Retina (tissue), 1 donor: Measurements from ENCODE around the gene PPP2R5C.
A peak's percentile ranks its signal among the peaks of the same experiment; 100 is the strongest.
"Not testable (repeated sequence)": the region's sequence is repeated elsewhere in the genome, so short reads cannot be mapped to it uniquely, and the experiment has no call there.

Experiments used
- DNase-seq: peaks from one replicate; pipeline ENCODE4 v3.0.0-alpha.2; 2016

Gene PPP2R5C

DNA sequence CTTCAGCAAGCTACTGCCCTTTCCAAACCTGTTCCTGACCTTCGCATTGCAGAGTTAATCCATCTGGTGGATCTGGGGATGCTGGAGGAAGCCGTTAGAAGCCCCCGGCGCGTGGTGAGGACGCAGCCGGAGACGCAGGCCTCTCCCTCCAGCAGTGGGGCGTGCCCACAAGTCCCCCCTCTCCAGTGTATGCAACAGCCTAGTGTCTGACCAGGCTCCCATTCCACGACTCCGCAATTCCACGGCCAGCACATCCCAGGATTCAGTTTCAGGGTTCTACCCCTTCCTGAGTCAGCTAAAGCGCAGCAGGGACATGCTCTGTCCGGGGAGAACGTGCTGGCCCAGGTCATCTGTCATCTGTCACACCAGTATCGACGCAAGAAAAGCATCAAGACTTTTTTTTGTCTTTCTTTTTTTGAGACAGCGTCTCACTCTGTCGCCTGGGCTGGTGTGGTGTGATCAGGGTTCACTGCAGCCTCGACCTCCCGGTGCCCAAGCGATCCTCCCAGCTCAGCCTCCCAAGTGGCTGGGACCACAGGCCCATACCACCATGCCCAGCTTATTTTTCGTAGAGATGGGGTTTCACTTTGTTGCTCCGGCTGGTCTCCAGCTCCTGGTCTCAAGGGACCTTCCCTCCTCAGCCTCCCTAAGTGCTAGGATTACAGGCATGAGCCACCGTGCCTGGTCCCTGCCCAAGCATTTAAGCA, 194.8 kb downstream of the PPP2R5C start:
- no peak for DNase-seq

DNA sequence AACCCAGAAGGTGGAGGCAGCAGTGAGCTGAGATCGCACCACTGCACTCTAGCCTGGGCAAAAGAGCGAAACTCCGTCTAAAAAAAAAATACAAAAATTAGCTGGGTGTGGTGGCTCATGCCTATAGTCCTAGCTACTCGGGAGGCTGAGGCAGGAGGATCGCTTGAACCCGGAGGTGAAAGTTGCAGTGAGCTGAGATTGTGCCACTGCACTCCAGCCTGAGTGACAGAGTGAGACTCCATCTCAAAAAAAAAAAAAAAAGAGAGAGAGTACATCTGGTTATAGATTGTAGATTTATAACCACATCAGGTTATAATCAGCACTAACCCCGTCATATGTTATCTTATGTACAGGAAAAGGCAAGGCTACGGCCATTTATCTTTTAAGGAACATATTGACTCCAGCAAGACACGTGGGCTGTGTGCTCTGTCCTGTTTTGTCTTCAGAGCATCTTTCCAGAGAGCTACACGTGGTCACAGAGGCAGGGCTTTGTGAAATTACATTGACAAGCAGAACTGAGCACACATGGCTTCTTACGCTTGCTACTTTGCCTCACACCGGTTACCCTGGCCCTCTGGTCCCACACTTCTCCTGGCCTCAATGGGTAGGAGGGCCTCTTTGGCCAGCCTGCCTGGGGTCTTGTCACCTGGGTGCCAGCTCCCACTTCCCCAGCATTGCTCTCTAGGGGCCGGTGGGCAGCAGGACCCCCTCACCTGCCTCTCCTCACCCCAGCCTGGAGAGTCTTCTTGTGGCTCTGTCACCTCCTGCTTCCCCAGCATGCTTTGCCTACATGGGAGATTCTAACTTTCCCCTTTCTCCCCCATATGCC, 196.1 kb downstream of the PPP2R5C start:
- DNase-seq: no peak

DNA sequence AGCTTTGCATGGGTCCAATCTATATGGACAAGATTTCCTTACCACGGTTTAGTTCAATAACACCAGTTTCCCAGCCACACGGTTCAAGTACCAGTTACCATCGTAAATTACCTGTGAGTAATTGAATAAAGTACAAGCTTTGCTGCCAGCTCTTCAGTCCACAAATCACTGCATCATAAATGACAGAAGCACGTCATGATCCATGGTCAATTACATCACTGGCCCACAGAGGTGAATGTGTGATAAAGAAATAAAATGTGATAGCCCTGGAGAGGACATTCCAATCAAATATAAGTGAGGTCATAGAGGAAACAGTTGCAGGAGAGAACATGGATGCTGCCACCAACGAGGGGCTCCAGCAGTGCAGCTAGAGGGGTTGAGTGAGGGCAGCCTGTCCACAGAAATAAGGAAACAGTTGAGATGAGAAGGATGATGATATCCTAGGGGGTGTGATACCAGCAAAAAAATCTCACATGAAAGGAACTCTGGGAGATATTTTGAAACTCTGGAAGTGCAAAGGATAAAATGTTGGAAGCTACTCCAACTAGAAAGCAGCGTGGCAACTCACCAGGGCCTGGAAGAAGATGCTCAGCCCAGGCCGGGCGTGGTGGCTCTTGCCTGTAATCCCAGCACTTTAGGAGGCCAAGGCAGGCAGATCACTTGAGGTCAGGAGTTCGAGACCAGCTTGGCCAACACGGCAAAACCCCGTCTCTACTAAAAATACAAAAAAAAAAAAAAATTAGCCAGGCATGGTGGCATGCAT, 197.1 kb downstream of the PPP2R5C start:
- no peak for DNase-seq

DNA sequence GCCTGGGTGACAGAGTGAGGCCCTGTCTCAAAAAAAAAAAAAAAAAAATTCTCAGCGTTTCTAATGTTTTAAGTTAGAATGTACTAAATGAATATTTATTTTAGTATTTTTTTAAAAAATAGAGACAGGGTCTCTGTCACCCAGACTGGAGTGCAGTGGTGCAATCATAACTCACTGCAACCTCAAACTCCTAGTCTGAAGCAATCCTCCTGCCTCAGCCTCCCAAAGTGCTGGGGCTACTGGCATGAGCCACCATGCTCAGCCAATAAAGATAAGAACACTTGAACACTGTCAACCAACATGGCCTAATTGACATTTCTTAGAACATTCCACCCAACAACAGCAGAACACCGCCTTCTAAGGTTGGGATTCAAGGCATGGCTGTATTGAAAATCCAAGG, 197.8 kb downstream of the PPP2R5C start:
- DNase-seq: no peak

DNA sequence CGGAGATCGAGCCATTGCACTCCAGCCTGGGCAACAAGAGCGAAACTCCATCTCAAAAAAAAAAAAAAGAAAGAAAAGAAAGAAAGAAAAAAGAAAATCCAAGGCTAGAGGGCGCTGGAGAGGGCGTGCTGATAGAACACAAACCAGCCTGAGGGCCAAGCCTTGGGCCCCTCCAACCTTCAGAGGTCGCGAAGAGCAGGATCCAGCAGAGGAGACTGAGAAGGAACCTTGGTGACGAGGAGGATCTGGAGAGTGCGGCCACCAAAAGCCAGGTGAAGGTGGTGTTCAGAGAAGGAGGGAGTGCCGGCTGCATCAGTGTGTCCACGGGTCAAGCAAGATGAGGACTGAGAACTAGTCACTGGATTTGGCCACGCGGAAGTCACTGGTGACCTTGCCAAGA, 198.7 kb downstream of the PPP2R5C start:
- DNase-seq: peak; percentile 39

DNA sequence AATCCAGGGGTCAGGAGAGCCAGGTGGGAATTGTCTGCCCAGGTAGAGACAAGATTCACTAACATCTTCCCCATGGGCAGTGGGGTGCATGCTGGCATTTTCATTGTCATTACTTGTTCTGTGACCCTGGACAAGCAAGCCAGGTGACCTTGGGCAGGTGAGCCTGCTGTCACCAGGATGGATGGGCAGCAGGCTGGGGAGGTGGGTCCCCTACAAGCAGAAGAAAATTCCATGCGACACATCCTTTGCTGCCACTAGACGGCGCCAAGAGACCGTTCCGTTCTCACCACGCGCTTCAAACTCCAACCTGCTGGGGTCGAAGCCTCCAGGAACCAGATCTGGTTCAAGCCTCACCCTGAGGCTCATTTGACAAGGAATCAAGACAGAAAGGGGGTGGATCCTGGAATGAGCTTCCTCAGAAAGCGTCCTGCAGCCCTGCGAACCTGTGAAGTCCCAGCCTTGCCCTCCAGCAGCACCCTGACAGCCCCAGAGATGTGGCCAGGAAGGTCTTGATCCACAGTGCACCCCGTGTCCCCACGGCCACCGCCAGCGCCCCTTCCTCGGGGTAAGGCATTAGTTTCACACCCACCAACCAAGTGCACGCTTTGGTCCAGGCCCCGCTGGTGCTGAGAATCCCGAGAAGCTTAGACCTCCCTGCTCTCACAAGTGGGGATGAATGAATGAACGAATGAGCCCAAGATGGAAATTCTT, 199.7 kb downstream of the PPP2R5C start:
- peak; percentile 82 for DNase-seq

DNA sequence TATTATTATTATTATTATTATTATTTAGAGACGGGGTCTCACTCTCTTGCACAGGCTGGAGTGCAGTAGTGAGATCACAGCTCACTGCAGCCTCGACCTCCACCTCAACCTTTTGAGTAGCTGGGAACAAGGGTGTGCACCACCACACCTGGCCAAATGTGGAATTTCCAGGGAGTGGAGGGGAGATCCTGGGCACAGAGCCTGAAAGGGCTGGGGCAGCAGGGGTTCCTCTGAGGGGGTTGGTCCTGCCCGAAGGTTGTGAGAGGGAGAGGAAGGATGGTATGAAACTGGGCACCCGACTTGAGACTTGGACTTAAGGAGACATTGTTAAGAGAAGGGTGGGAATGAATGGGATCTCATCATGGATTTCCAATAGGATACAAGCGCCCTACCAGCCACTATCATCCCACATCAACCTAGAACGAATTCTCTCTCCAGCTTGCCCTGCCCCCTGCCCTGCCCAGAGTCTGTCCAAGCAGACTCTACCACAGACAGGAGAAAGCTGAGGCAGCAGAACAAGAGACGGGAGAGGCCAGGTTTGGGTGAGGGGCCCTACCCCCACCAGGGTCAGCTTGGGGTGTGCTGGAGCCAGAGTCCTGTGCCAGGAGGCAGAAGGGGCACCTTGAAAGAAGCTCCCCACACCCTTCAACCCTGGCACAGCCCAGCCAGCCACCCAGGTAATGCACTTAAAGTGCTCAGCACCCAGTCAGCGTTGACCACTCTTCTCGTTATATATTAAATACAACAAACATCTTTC, 200.4 kb downstream of the PPP2R5C start:
- no peak for DNase-seq

DNA sequence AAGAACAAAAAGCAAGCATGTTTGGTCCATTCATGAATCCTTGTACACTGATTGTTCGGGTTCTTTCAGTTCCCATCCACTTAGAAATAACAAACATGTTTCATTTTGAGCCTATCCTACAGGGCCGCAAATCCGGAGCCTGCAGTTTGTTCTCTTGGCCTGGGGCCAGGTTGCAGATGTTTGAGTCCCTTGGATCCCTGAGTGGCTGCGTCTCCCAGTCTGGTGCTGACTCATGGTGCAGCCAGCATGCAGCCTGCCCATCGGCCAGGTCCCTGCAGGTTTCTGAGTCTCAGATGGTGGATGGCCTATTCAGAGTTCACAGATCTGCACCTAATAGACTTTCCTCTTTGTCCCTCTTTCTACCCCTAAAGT, 201.0 kb downstream of the PPP2R5C start:
- DNase-seq: no peak

DNA sequence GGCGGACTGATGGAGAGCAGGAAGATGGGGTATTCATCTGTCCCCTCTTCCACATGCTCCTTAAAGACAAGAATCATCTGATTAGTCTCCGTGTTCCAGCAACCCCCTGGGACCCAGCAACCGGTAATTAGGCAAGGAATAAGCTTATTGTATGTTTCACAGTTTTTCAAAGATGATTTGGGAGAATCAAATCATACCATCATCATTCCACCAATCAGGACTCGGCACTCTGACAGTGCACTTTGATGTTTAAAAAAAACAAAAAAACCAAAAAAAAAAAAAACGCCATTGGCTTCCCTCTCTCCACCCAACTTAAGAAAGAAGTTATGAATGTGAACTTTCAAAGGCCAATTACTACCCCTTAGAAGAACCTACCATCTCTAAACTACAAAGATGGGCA, 201.5 kb downstream of the PPP2R5C start:
- DNase-seq: no peak

DNA sequence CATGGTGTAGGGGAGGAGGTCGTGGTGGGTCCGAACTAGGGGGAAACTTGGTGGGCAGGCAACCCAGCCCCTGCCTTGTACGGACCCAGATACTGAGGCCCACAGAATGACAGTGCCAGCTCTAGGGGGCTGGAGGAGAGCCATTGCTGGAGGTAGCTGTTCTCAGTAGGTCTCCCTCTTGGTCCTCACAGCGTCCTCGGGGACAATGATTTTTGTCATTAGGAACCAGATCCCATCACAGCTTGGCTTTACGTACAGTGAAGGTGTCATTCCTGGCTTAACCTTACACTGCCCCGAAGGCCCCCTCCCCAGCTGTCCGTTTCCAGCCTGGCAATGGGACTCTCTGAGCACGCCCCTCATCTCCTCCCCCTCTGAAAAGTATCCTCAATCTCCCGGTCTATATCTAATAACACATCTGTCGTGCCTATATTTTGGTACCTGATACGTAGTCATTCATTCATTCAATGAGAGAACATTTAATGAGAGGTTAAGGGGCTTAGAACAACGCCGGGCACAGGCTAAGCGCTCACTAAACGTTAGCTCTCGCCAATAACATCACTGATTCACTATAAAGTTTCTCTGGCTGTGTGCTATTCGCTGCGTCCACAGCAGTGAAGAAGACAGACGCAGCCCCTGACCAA, 202.3 kb downstream of the PPP2R5C start:
- no peak for DNase-seq

DNA sequence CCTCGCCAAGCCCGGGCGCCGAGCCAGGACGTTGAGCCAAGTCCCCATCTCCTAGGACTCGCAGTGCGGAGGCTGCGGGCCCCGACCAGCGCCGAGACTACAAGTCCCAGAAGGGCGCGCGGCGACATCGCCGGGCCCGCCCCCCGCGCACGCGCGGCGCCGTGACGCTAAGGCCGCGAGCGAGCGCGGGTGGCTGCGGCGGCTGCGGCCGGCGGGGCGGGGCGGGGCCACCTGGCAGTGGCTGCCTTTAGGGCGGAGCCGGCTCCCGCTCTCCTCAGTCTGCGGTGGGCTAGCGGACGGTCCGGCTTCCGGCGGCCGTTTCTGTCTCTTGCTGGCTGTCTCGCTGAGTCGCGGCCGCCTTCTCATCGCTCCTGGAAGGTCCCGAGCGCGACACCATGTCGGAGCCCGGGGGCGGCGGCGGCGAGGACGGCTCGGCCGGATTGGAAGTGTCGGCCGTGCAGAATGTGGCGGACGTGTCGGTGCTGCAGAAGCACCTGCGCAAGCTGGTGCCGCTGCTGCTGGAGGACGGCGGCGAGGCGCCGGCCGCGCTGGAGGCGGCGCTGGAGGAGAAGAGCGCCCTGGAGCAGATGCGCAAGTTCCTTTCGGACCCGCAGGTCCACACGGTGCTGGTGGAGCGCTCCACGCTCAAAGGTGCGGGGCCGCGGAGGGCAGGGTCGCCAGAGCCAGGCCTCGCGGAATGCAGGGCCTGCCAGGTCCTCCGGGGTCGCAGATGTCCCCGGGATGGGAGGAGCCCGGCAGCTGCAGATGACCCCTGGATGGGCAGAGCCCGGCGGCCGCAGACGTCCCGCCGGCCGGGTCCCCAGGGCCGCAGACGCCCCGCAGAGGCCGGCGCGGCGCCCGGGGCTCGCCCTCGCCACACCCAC, 203.0 kb downstream of the PPP2R5C start, which contains the start of gene DYNC1H1:
Gene DYNC1H1 (plus strand): TSS at position 277 of the 884 bp plus-strand sequence. CDS start 119 bp downstream, at position 396.
- DNase-seq: peak; percentile 94

DNA sequence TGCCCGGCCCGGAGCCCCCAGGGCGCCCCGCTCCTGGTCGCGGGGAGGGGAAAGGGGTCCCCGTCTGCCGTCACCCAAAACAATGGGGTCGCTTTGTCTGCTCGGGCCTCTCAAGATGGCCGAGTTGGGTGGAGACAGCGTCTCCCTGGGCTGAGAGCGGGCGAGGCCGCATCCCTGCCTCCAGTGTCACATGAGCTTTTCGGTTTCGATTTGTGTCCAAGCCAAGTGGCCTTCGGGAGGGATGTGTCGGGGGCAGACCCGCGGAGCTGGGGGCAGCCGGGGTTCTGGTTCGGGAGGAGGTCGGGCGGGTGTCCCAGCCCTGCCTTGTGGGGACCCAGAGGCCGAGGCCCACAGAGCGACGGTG, 203.7 kb downstream of the PPP2R5C start:
- peak; percentile 84 for DNase-seq

DNA sequence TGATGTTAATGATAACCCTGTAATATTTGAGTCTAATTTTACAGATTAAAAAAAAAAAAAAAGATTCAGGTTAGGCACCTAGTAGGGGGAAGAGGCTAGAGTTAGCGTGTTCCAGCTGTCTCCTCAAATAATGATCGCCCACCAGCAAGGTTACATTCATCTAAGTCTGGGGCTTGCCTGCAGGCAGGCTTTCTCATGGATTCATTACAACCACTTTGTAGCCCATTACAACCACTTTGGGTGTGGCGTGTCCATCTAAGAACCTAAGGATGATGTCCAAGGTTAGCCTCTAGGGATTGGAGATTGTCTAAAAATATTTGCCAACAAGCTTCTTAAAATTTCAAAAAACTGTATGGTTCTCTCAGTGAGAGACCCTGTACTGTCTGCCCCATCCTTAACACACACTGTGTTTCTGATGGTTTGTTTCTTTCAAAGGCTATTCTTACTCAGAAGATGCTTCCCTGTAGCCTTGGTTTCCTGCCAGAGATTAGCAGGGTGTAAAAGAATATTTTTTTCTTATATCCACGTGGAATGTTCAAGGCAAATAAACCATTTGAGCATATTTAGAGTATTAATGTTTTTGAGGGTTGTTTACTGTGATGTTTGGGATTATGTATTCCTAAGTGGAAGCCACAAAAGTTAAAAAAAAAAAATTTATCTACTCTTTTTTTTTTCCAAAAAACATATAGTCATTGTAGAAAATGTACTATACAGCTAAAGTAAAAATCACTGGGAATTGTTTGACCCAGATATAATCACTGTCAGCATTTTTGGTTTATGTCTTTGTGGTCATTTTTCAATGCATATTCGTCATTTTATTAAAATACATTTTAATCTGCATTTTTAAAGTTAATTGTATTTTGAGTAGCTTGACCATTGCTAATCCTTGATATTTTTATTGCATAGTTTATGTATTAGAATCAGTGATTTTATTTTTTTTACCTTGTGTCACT, 204.5 kb downstream of the PPP2R5C start:
- DNase-seq: no peak

DNA sequence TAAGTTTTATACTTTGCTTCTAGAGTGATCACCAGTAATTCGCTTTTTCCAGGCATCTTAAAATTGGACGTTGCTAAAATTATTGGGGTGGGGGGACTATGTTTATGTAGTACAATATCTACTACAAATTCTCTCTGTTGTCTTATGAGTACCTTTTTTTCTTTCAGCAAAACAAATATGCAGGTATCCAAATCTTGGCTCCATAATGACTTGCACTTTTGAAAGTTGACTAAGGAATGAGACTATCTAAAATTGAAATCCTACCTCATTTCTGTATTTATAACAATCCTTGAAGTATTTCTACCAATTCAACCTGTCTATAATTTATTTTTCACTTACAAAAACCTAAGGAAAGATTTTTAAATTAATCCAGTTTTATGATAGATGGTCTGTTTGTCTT, 205.2 kb downstream of the PPP2R5C start:
- DNase-seq: no peak

DNA sequence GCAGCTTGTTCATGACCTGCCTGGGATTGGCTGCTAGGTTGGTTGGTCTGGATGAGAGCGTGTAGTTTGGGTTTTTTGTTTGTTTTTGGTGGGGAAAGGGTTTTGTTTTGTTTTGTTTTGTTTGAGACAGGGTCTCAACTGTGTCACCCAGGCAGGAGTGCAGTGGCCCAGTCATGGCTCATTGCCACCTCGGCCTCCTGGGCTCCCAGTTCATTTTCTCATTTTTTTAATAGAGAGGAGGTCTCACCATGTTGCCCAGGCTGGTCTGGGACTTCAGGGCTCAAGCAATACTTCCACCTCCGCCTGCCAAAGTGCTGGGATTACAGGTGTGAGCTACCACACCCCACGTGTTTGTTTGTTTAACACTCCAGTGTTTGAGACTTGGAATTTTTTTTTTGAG, 206.7 kb downstream of the PPP2R5C start:
- DNase-seq: no peak

DNA sequence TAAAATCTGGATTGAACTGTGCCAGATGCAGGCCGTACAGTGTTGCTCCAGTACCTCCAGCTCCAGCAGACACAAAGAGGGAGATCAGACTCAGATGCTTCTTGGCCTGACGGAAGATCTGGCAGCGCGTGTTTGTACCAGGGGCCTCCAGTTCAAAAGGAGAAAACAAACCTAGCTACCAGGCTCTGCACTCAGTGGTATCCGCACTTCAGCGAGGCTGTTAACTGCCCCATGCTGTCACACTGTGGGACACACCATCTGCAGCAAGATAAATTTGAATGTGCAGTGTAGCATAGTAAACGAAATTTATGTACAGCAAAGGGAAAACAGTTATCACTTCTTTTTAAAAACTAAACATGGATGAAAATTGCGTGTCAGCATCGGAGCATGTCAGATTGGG, 208.0 kb downstream of the PPP2R5C start:
- no peak for DNase-seq

DNA sequence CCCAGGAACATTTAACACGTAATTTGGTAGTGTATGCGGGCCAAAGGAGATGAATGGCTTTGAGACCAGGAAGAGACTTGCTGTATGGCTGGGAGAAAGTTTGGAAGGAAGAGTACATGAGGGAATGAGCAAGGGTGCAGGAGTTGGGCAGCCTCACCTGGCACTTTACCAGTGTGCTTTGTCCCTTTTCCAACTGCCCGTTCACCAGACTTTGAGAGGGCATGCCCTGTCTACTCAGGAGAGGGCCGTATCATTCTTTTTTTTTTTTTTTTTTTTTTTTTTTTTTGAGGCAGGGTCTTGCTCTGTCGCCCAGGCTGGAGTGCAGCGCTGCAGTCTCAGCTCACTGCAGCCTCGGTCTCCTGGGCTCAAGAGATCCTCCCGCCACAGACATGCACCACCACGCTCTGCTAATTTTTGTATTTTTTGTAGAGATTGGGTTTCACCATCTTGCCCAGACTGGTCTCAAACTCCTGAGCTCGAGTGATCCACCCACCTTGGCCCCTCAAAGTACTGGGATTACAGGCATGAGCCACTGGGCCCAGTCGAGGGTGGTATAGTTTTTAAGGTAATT, 209.4 kb downstream of the PPP2R5C start:
- DNase-seq: no peak

DNA sequence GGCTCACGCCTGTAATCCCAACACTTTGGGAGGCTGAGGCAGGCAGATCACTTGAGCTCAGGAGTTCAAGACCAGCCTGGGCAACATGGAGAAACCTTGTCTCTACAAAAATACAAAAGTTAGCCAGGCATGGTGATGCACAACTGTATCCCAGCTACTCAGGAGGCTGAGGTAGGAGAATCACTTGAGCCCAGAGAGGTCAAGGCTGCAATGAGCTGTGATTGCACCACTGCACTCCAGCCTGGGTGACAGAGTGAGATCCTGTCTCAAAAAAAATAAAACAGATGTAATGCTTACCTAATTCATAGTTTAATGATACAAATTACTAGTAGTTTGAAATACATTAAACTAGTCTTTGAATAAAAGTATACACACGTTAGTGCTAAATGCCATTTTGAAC, 209.9 kb downstream of the PPP2R5C start:
- DNase-seq: not testable (repeated sequence)
